GM18519 (cell line): ENCODE data around the gene FNDC11.
"Not testable (repeated sequence)": the region's sequence is repeated elsewhere in the genome, so short reads cannot be mapped to it uniquely, and the experiment has no call there.

Experiments used
- ATAC-seq: cut with Tn5 transposase; IDR thresholded peaks from one replicate; pipeline ENCODE4 v1.9.1; 2021; ENCODE audit warnings: mild to moderate bottlenecking, moderate library complexity; ENCODE audit not compliant: unreplicated experiment, low FRiP score

FNDC11 gene

GRCh38 chr20:63552481-63553249 is 1.3 kb upstream of the FNDC11 start:
- ATAC-seq = no peak

GRCh38 chr20:63553251-63553932 is 567 bp upstream of the FNDC11 start:
- no peak for ATAC-seq

- no peak for ATAC-seq
Measured at GRCh38 chr20:63554361-63555278, 661 bp downstream of the FNDC11 start.

- ATAC-seq = no peak
Measured at GRCh38 chr20:63555661-63556381, 1.9 kb downstream of the FNDC11 start.

GRCh38 chr20:63556873-63557478 is 3.0 kb downstream of the FNDC11 start:
- ATAC-seq = no peak

GRCh38 chr20:63557481-63557891 is 3.5 kb downstream of the FNDC11 start:
- no peak for ATAC-seq

GRCh38 chr20:63558804-63559484 is 5.0 kb downstream of the FNDC11 start:
- no peak for ATAC-seq

GRCh38 chr20:63559485-63560332 is 5.8 kb downstream of the FNDC11 start:
- ATAC-seq = not testable (repeated sequence)

- ATAC-seq = no peak
Measured at GRCh38 chr20:63560333-63560805, 6.4 kb downstream of the FNDC11 start.

- ATAC-seq = no peak
Measured at GRCh38 chr20:63560856-63561609, 7.1 kb downstream of the FNDC11 start.

GRCh38 chr20:63561624-63562396 is 7.9 kb downstream of the FNDC11 start:
- ATAC-seq = no peak

GRCh38 chr20:63562461-63563224 is 8.7 kb downstream of the FNDC11 start:
- ATAC-seq = no peak

GRCh38 chr20:63563225-63563935 is 9.4 kb downstream of the FNDC11 start:
- ATAC-seq = no peak

- no peak for ATAC-seq
Measured at GRCh38 chr20:63564036-63564810, 10.3 kb downstream of the FNDC11 start.
